NCI-H2029 (cell line): ENCODE data around the gene GSG1L.

Experiments used
- DNase-seq: peaks from one replicate; lab custom pipeline; 2025; lab: John Stamatoyannopoulos, UW

The GSG1L gene

DNA sequence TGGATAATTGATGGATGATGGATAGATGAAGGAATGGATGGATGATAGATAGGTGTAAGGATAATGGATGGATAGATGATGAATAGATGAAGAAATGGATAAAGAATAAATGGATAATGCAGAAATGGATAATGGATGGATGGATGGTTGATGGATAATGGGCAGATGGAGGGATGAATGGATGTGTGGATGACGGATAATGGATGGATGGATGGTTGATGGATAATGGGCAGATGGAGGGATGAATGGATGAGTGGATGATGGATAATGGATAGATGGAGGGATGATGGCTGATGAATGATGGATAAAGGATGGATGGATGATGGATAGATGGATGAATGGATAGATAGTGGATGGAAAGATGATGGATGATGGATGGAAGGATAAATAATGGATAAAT, 274.4 kb downstream of the GSG1L start:
- DNase-seq, result no peak

- DNase-seq, result no peak
Measured at GRCh38 chr16:27787665-27788064, 275.8 kb downstream of the GSG1L start.

- DNase-seq, result no peak
Measured at GRCh38 chr16:27786923-27787625, 276.4 kb downstream of the GSG1L start.

GRCh38 chr16:27786221-27786922, 277.1 kb downstream of the GSG1L start:
- no peak for DNase-seq

GRCh38 chr16:27785307-27785678, 278.2 kb downstream of the GSG1L start:
- DNase-seq, result no peak

- no peak for DNase-seq
Measured at GRCh38 chr16:27784351-27785306, 278.9 kb downstream of the GSG1L start.

- no peak for DNase-seq
Measured at GRCh38 chr16:27781981-27782880, 281.3 kb downstream of the GSG1L start.

GRCh38 chr16:27781195-27781524, 282.4 kb downstream of the GSG1L start:
- no peak for DNase-seq

GRCh38 chr16:27780468-27781194, 282.9 kb downstream of the GSG1L start:
- DNase-seq, result no peak

DNA sequence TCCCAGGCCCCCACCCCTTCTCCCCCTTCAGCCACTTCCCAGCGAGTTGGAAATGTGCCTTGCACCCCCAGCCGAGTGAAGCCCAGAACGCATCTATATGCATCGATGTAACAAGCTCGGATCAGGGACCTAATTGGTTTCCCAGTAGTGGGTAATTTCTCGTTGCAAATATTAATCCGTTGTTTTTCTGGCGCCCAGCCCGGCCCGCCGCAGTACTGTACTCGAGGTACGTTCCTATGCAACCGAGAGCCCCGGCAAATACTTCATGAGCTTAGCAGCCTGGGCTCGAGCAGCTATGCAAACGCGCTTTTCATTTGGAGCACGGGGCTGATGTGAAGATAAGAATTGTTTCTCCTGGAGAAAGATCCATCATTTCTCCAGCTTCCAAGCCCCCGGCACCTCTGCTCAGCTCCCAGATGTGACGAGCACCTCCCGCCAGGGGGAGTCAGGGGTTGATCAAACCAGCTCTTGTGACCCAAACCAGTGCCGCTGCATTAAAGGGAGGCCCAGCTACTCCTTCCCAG, 283.8 kb downstream of the GSG1L start:
- DNase-seq, result peak; percentile 49

DNA sequence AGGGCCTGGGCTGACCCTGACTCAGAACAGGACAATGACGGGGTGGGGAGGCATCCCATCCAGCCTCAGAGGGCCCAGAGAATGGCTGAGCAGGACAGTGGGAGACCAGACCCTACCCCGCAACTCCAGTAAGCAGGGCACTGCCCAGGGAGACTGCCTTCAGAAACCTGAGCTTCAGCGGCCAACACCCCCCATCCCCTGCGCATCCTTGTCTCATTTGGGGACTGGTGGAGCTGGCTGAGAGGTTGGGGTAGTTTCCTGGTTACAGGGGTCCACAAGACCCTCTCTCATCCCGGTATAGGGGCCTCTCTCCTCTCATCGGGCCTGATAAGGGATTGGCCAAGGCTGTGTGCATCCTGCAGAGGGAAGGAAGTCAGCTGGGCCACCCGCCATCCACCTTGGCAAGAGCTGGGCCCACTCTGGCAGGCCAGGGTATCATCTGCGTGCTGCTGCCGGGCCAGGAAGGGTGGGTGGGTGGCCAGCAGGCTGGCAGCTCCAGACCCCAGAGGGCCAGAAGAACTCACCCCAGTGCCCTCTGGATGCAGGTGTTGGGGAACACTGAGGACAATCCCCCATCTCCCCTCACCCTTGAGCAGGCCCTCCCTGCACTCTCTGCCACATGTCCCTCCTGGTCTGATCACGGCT, 284.5 kb downstream of the GSG1L start:
- no peak for DNase-seq

DNA sequence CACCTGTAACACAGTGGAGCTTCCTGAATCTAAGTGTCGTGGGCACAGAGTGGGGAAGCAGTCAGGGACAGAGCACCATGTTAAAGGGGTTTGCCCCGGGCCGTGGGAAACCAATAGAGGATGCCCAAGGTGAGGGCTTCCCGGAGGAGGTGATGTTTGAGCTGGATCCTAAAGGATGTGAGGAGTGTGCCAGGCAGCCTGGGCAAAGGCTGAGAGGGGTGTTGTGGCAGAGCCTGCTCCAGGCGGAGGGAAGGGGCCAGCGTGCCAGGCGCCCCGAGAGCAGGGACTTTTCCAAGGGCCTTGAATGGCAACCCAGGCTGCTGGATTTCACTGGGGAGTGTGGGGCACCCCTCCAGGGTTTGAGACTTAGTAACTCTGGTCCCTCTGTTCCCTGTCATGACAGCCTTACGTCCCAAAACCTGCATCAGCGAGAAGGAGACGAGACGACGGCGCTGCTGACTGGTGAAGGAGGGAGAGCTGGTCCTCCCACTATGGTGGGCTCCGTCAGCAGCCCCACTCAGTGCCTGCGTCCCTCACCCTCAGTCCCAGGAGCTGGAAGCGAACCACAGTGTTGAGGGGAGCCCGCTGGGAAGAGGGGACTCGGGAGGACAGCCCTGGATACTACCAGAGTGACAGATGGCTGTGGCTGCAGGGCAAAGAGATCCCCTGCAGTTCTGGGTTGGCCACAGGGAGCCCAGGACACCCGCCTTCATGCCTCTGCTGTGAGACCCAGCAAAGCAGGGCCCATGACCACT, 285.2 kb downstream of the GSG1L start:
- DNase-seq, result no peak

DNA sequence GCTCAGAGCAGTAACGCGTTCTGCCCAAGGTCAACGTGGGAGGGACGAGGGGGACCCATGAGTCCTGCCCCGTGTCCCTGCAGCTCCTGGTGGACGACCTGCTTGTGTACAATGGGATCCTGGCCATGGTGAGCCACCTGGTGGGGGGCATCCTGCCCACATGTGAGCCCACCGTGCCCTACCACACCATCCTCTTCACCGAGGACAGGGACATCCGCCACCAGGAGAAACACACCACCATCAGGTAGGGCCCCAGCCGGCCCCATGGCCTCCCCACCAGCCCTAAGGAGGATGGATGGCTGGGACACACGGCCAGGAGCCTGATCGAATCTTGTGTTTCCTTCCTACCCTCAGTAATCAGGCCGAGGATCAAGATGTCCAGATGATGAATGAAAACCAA, 286.0 kb downstream of the GSG1L start:
- no peak for DNase-seq

DNA sequence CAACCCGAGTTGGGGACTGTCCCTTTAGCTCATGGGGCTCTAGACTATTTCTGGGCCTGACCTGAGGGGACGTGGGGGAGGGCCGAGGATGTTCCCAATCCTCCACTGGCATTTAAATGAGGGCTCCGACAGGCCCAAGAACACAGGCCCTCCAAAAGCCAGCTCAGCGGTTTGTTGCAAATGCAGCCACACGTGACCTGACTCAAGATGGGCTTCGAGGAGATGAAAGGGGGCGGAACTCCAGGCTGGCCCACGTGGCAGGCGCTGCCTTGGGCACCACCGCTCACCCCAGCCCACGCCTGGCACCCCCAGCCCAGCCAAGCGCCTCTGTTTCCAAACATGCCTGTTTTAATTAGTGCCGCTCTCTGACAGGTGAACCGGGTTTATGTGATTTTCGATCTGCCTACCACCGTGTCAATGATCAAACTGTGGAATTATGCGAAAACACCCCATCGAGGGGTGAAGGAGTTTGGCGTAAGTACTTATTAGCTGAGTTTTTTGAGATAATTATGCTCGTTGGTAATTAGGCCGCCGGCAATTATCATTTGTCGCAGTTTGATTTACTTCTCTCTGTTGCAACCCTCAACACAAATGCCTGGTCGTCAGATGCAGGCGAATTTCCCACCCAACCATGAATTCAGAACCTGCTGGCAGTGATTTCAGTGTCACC, 286.8 kb downstream of the GSG1L start:
- no peak for DNase-seq

DNA sequence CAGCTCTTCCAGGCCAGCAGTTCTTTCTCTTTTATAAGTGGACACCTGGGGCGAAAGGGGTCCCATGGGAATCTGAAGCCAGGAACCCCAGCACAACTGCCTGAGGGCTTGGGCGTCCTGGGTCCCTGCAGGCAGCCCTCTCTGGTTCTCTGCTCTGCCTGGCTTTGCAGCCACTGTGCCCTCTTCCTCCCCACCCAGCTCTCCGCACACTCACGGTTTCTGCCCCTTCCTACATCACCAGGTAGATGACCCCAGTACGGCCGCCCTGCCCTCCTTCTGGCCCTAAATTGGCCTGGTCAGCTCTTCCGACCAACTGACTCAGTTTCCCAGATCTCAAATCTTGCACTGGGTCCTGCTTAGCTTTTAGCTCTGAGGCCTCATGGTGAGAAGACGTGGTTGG, 288.3 kb downstream of the GSG1L start:
- no peak for DNase-seq

DNA sequence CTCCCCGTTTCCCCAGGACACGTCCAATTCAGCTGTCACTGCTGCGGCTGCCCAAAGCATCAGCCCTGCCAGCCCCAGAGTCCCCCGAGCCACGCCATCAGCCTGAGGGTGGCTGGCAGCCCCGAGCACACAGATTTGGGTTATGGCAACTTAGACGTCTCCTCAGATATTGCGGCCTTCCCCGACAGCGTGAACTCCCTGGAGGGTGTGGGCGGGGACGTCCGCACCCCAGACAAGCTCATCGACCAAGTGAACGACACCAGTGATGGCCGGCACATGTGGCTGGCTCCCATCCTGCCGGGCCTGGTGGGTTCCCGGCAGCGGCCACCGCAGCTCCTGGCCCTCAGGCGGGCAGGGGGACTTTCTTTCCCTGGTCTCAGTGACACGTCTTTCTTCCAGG, 288.7 kb downstream of the GSG1L start:
- no peak for DNase-seq

DNA sequence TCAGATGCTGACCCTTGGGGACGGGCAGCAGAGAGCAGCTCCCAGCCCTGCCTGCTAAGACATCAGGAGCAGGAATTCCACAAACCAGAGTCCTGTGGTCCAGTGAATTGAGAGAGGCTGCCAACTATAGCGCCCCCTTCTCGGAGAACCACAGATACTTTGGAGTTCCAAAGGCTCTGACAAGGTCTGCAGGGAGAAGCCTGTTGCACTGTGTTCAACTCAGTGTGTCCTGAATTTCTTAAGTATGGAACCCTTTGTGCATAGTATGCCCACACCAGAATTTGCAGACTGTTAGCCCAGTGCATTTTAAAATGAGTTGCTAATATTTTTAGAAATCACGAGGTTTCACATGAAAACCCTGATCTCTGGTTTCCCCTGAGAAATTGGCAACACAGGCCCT, 290.2 kb downstream of the GSG1L start:
- no peak for DNase-seq

DNA sequence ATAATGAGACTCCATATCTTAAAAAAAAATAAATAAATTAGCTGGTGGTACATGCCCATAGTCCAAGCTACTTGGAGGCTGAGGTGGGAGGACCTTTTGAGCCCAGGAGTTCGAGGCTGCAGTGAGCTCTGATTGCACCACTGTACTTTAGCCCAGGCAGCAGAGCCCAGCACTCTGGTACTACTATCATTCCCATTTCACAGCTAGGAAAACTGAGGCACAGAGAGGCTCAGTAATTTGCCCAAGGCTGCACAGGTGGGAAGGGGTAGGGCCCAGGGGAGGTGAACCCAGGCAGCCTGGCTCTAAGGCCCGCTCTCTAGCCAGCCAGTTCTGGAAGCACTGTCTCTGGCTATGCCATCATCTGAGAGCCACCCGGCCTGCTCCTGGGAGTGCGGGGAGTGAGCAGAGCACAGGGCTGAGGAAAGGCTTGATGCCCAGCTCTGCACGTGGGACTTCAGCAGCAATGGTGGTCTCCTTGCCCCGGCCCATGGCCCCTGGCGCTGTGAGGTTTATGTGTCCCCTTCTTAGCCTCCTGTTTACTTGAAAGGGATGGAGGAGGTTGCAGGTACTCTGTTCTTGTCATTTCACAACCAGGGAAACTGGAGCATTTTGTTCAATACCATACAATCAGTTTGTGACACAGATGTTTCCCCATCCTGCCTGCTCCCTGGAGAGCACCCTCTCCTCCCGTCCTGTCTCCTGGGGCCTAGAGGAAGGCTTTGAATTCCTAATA, 291.3 kb downstream of the GSG1L start:
- DNase-seq, result no peak
